GM18867 (cell line): ENCODE results near the gene DLL3.

Experiments
- ATAC-seq: cut with Tn5 transposase; IDR thresholded peaks from one replicate; pipeline ENCODE4 v1.9.1; 2021; ENCODE audit warnings: mild to moderate bottlenecking, moderate library complexity; ENCODE audit not compliant: unreplicated experiment

The DLL3 gene

DNA sequence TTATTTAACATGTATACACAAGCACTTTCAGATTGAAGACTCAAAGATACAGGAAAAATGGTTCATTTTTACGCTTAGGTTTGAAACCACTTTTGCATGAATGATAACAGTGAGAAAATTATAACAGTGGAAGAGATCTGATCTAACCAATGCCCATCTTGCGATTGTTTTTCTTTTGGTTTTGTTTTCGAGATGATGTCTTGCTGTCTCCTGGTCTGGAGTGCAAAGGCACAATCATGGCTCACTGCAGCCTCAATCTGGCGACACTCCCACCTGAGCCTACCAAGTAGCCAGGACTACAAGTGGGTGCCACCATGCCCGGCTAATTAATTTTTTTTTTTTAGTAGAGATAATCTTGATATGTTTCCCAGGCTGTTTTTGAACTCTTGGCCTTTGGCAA, 51.5 kb downstream of the DLL3 start:
- ATAC-seq = no peak

DNA sequence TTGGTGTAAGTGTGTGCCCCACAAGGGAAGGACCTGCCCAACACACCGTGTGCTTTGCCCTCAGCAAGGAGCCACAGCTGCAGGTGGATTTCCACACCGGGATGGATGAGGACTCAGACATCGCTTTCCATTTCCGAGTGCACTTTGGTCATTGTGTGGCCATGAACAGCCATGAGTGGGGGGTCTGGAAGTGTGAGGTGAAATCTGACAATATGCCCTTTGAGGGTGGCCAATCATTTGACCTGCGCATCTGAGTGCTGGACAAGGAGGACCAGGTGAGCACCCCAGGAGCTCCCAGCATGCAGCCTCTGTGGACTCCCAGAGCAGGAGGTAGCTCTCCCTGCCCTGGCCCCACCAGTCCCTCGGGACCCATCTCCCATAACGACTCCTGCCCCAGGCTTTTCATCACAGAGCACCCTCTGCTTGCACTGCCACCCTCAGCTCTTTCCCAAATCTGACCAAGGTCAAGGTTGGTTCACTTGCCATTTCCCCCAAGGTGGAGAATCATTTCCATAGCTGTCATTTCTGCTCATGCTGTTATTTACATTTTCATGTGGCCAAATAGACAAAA, 54.4 kb downstream of the DLL3 start:
- ATAC-seq = no peak

DNA sequence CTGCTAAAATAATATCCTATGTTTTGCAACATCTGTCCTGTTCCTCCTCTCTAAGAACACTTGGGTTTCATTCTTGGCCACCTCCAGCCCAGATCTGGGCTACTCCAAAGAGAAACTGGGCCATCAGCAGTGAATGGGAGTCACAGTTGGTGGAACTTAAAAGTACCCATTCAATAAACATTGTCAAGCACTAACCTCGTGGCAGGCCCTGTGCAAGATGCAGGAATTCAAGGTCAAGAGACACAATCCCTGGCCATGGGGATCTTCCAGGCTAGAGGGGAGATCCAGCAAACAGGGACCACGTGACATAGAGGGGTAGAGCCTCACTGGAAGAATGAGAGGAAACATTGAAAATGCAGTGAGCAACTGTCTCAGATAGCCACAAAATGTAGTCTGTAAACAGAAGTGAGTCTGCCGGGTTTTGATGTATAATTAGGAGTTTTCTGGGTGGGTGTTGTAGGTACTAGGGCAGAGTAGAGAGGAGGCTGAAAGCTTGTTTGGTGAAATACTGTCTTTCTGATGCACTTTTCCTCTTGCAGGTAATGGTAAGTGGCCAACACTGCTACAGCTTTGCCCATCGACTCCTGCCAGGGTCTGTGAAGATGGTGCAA, 56.1 kb downstream of the DLL3 start:
- ATAC-seq = no peak

DNA sequence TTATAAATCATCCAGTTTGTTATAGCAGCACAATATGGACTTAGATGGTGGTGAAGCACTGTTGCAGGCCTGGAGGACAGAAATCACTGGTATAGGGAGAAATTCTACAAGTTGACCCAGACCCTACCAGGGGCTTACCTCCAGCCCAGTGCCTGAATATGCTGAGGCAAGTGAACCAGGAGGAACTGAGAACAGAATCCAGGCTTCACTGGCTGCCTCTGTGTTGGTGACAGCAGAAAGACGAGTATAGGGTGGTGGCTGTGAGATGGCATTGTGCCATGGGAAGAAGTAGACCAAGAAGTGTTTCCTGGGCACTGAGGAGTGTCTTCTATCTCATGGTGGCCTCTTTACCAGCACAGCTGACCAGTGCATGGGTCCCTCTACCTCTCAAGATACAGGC, 57.1 kb downstream of the DLL3 start:
- ATAC-seq = no peak
